NT2/D1 (cell line): ENCODE measurements around the gene SDK1.

Source experiments
- SUZ12 ChIP-seq: IDR thresholded peaks from 2 replicates; pipeline ENCODE4 v1.6.1; 2011; ENCODE audit not compliant: insufficient read length, insufficient read depth; ENCODE audit errors: extremely low read depth
- YY1 ChIP-seq: IDR thresholded peaks from 2 replicates; pipeline ENCODE4 v1.6.1; 2011; ENCODE audit not compliant: insufficient read length, insufficient read depth

- TF ChIP-seq YY1 (no peak), SUZ12 (no peak)
Observed at GRCh38 chr7:3455806-3456595, 154.9 kb downstream of the SDK1 start.
